GM21786 (cell line): ENCODE results near the gene PPP2CA.
"Not testable (repeated sequence)": the region's sequence is repeated elsewhere in the genome, so short reads cannot be mapped to it uniquely, and the experiment has no call there.

Experiments used
- ATAC-seq: cut with Tn5 transposase; IDR thresholded peaks from one replicate; pipeline ENCODE4 v1.9.1; 2021; ENCODE audit not compliant: unreplicated experiment

The PPP2CA gene

GRCh38 chr5:134245692-134246091 lies 19.8 kb upstream of the PPP2CA start:
- ATAC-seq = no peak

GRCh38 chr5:134245101-134245604 lies 19.3 kb upstream of the PPP2CA start:
- ATAC-seq = no peak

- ATAC-seq = no peak
These were observed 16.3 kb upstream of the PPP2CA start for GRCh38 chr5:134242146-134242545.

GRCh38 chr5:134240421-134240962 lies 14.6 kb upstream of the PPP2CA start:
- no peak for ATAC-seq

- no peak for ATAC-seq
These were observed 10.9 kb upstream of the PPP2CA start for GRCh38 chr5:134236820-134237219.

- no peak for ATAC-seq
These were observed 10.4 kb upstream of the PPP2CA start for GRCh38 chr5:134236318-134236717.

- no peak for ATAC-seq
These were observed 2.8 kb upstream of the PPP2CA start for GRCh38 chr5:134228624-134229023.

GRCh38 chr5:134227776-134228175 lies 1.9 kb upstream of the PPP2CA start:
- no peak for ATAC-seq

GRCh38 chr5:134227259-134227658 lies 1.4 kb upstream of the PPP2CA start:
- no peak for ATAC-seq

GRCh38 chr5:134226441-134227192 lies 744 bp upstream of the PPP2CA start:
- ATAC-seq = no peak

- ATAC-seq = peak; percentile 32
These were observed 739 bp downstream of the PPP2CA start for GRCh38 chr5:134224888-134225779.

GRCh38 chr5:134223406-134224248 lies 2.2 kb downstream of the PPP2CA start:
- ATAC-seq = no peak

GRCh38 chr5:134221690-134222089 lies 4.2 kb downstream of the PPP2CA start:
- not testable (repeated sequence) for ATAC-seq

GRCh38 chr5:134215757-134216156 lies 10.1 kb downstream of the PPP2CA start:
- no peak for ATAC-seq

- ATAC-seq = not testable (repeated sequence)
These were observed 14.4 kb downstream of the PPP2CA start for GRCh38 chr5:134211263-134212031.

- no peak for ATAC-seq
These were observed 16.2 kb downstream of the PPP2CA start for GRCh38 chr5:134209477-134210245.

GRCh38 chr5:134207696-134208095 lies 18.2 kb downstream of the PPP2CA start:
- ATAC-seq = no peak

GRCh38 chr5:134206627-134207160 lies 19.2 kb downstream of the PPP2CA start:
- ATAC-seq = no peak

- no peak for ATAC-seq
These were observed 21.3 kb downstream of the PPP2CA start for GRCh38 chr5:134204575-134204974.
